COR-L47 (cell line): ENCODE measurements around the gene MATK.

ENCODE experiments used
- DNase-seq: peaks from one replicate; lab custom pipeline; 2025; lab: John Stamatoyannopoulos, UW

Gene MATK

GRCh38 chr19:3750211-3750610 is 36.0 kb downstream of the MATK start:
- no peak for DNase-seq

- DNase-seq, result no peak
Observed at GRCh38 chr19:3748965-3749364, 37.2 kb downstream of the MATK start.

- no peak for DNase-seq
Observed at GRCh38 chr19:3746371-3747056, 39.7 kb downstream of the MATK start.

GRCh38 chr19:3745363-3746045 is 40.7 kb downstream of the MATK start:
- DNase-seq, result no peak

GRCh38 chr19:3743486-3743885 is 42.7 kb downstream of the MATK start:
- DNase-seq, result no peak

- no peak for DNase-seq
Observed at GRCh38 chr19:3740431-3740830, 45.8 kb downstream of the MATK start.

GRCh38 chr19:3738477-3739220 is 47.5 kb downstream of the MATK start:
- no peak for DNase-seq

- DNase-seq, result no peak
Observed at GRCh38 chr19:3737487-3738205, 48.5 kb downstream of the MATK start.

GRCh38 chr19:3736106-3736724 is 50.0 kb downstream of the MATK start:
- no peak for DNase-seq

- DNase-seq, result no peak
Observed at GRCh38 chr19:3734310-3734600, 51.9 kb downstream of the MATK start.

- DNase-seq, result no peak
Observed at GRCh38 chr19:3733549-3734309, 52.5 kb downstream of the MATK start.

- DNase-seq, result no peak
Observed at GRCh38 chr19:3732108-3732507, 54.1 kb downstream of the MATK start.

- DNase-seq, result no peak
Observed at GRCh38 chr19:3730457-3730958, 55.7 kb downstream of the MATK start.
